PC-9 (cell line): ENCODE data around the gene MOBP. TPM values are rescaled to one million over a fixed set of nuclear protein-coding genes. Genes with fewer than 3 reads are reported as not detected.

ENCODE experiments used
- BruUV-seq: library from RNA; stranded (reverse); fragments of 400-500 nt; replicated peaks from 2 replicates; lab custom pipeline; 2021; lab: Mats Ljungman, UMichigan
- CTCF ChIA-PET: fragments of 300-600 bp; sonication (Branson Sonifier 250); formaldehyde crosslinking; loops from one replicate; lab custom pipeline; 2022; ENCODE audit warnings: antibody characterized with exemption; lab: Charles Lee
- POLR2A ChIA-PET: fragments of 300-600 bp; sonication (Branson Sonifier 250); formaldehyde crosslinking; loops from one replicate; lab custom pipeline; 2022; ENCODE audit warnings: antibody characterized with exemption; ENCODE audit not compliant: unreplicated experiment; lab: Charles Lee
- DNase-seq, 2 experiments: peaks; one replicate each; pipeline versions ENCODE4 v3.0.0 to v3.0.0-alpha.2; 2015 to 2022; ENCODE audit warnings: mixed read lengths in 1 of 2
- H2AFZ ChIP-seq: fragments of 200-600 bp; sonication (generic); 2 replicates; pipeline ENCODE4 v1.8.1; 2017; ENCODE audit warnings: antibody characterized with exemption
- H3F3A ChIP-seq: fragments of 200-600 bp; sonication (generic); 2 replicates; pipeline ENCODE4 v1.8.1; 2017; ENCODE audit warnings: antibody characterized with exemption, mild to moderate bottlenecking, low read depth; ENCODE audit not compliant: insufficient read depth
- H3K27ac ChIP-seq: fragments of 200-600 bp; sonication (generic); 2 replicates; pipeline ENCODE4 v1.6.1; 2016; ENCODE audit warnings: mixed run types
- H3K27me3 ChIP-seq: fragments of 200-600 bp; sonication (generic); 2 replicates; pipeline ENCODE4 v1.6.1; 2016; ENCODE audit warnings: low read depth, mixed run types; ENCODE audit not compliant: insufficient read depth
- H3K36me3 ChIP-seq: fragments of 200-600 bp; sonication (generic); 2 replicates; pipeline ENCODE4 v1.6.1; 2016; ENCODE audit warnings: low read depth, mixed run types
- H3K4me1 ChIP-seq: fragments of 200-600 bp; sonication (generic); replicated peaks from 2 replicates; pipeline ENCODE4 v1.6.1; 2016; ENCODE audit warnings: mixed run types; ENCODE audit not compliant: insufficient read depth
- H3K4me2 ChIP-seq: fragments of 200-600 bp; sonication (generic); 2 replicates; pipeline ENCODE4 v1.6.1; 2017; ENCODE audit warnings: mixed run types
- H3K4me3 ChIP-seq: fragments of 200-600 bp; sonication (generic); 2 replicates; pipeline ENCODE4 v1.6.1; 2016; ENCODE audit warnings: mixed run types
- H3K79me2 ChIP-seq: fragments of 200-600 bp; sonication (generic); 2 replicates; pipeline ENCODE4 v1.6.1; 2017; ENCODE audit warnings: low read depth, mixed run types
- H3K9me2 ChIP-seq: fragments of 200-600 bp; sonication (generic); 2 replicates; pipeline ENCODE4 v1.8.1; 2017; ENCODE audit warnings: mild to moderate bottlenecking; ENCODE audit not compliant: insufficient read depth
- H3K9me3 ChIP-seq: fragments of 200-600 bp; sonication (generic); 2 replicates; pipeline ENCODE4 v1.8.1; 2016; ENCODE audit warnings: low read depth; ENCODE audit not compliant: insufficient read depth
- H4K20me1 ChIP-seq: fragments of 200-600 bp; sonication (generic); 2 replicates; pipeline ENCODE4 v1.8.1; 2017; ENCODE audit not compliant: insufficient read depth
- EZH2 ChIP-seq: fragments of 200-600 bp; sonication (generic); IDR thresholded peaks from 2 replicates; pipeline ENCODE4 v1.8.0; 2017; ENCODE audit warnings: antibody characterized with exemption, low read depth
- intact Hi-C: fragments of 100-400 bp; cut with micrococcal nuclease; formaldehyde crosslinking; loops from one replicate; pipeline ENCODE4 v1.10.0; 2022; ENCODE audit not compliant: unreplicated experiment
- total RNA-seq: library from RNA; stranded (reverse); gene quantifications from 2 replicates; pipeline ENCODE4 v1.2.3, GENCODE V29; 2021
- TF ChIP-seq, protein P1 (sequence below): fragments of 200-600 bp; sonication (generic); conservative IDR thresholded peaks from 2 replicates; pipeline ENCODE4 v1.6.1; 2017; ENCODE audit warnings: mixed run types, antibody characterized with exemption, mild to moderate bottlenecking, moderate library complexity

MOBP gene
- total RNA-seq, 1 experiment from 2014 or later = not detected

DNA sequence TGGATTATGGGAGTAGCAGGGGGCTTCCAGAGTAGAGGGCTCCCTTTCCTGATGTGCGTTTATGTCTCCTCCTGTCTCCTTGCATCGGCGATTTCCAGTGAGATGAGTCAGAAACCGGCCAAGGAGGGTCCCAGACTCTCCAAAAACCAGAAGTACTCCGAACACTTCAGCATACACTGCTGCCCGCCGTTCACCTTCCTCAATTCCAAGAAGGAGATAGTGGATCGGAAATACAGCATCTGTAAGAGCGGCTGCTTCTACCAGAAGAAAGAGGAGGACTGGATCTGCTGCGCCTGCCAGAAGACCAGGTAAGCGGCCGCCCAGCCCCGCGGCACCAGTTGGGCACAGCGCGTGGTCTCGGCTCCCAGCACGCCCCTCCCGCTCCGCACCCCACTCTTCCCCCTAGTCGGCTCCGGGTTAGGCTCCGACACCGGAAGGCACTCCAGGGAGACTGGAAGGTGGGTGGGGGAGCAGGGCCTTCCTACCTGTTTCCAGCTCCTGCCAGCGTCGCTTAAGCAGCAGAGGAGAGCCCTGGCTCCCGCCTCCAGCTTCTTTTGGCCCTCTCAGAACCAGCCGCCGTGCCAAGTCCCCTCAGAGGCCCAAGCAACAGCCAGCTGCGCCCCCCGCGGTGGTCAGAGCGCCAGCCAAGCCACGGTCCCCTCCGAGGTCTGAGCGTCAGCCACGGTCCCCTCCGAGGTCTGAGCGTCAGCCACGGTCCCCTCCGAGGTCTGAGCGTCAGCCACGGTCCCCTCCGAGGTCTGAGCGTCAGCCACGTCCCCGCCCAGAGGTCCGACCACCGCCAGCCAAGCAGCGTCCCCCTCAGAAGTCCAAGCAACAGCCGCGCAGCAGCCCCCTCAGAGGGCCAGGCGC is 34.7 kb downstream of the MOBP start:
- Histone ChIP-seq H2AFZ (no peak overlapping the region), H3K9me3 (no peaks in the 10 kb centered on the region), H3K36me3 (no peaks in the 10 kb centered on the region), H3K4me3 (no peak overlapping the region), H3K79me2 (no peaks in the 10 kb centered on the region), H3K4me2 (no peak overlapping the region), H4K20me1 (no peaks in the 10 kb centered on the region), H3K27me3 (peaks cover 29% of the 10 kb centered on the region), H3F3A (no peaks in the 10 kb centered on the region), H3K4me1 (no peaks in the 10 kb centered on the region), H3K27ac (no peak overlapping the region), H3K9me2 (no peaks in the 10 kb centered on the region)
- intact Hi-C loops = no loop called here
- CTCF ChIA-PET = no interaction called here
- DNase-seq = no peak
- POLR2A ChIA-PET = no interaction called here
- BruUV-seq = no TSS peak
- TF ChIP-seq EZH2 = no peak; the same call in 1 of the 2 replicates
- TF ChIP-seq, protein P1, sequence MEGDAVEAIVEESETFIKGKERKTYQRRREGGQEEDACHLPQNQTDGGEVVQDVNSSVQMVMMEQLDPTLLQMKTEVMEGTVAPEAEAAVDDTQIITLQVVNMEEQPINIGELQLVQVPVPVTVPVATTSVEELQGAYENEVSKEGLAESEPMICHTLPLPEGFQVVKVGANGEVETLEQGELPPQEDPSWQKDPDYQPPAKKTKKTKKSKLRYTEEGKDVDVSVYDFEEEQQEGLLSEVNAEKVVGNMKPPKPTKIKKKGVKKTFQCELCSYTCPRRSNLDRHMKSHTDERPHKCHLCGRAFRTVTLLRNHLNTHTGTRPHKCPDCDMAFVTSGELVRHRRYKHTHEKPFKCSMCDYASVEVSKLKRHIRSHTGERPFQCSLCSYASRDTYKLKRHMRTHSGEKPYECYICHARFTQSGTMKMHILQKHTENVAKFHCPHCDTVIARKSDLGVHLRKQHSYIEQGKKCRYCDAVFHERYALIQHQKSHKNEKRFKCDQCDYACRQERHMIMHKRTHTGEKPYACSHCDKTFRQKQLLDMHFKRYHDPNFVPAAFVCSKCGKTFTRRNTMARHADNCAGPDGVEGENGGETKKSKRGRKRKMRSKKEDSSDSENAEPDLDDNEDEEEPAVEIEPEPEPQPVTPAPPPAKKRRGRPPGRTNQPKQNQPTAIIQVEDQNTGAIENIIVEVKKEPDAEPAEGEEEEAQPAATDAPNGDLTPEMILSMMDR = no peak

DNA sequence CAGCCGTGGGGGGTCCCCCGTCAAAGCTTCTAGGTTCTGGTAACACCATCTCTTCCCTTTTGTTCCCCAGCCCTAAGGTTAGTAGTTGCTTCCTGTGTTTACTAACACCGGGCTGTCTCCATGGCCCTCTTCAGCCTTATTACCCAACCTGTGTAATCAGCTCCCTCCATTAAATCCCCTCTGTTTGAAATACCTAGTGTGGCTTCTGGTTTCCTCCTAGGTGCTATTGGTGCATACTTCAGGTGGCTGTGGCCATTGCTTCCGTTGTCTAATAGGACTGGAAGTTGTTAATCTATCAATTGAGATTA is 35.3 kb downstream of the MOBP start:
- no peaks in the 10 kb centered on the region for H4K20me1 ChIP-seq
- no peaks in the 10 kb centered on the region for H3F3A ChIP-seq
- no peaks in the 10 kb centered on the region for H3K4me1 ChIP-seq
- H2AFZ ChIP-seq = no peak overlapping the region
- H3K36me3 ChIP-seq = no peaks in the 10 kb centered on the region
- CTCF ChIA-PET = no interaction called here
- DNase-seq = no peak
- no peaks in the 10 kb centered on the region for H3K9me2 ChIP-seq
- POLR2A ChIA-PET = no interaction called here
- no peak overlapping the region for H3K4me3 ChIP-seq
- TF ChIP-seq EZH2 = no peak
- TF ChIP-seq, protein P1 = no peak
- H3K27ac ChIP-seq = no peak overlapping the region
- H3K79me2 ChIP-seq = no peaks in the 10 kb centered on the region
- H3K27me3 ChIP-seq = peaks cover 28% of the 10 kb centered on the region
- no peak overlapping the region for H3K4me2 ChIP-seq
- no peaks in the 10 kb centered on the region for H3K9me3 ChIP-seq
- no TSS peak for BruUV-seq
- intact Hi-C loops = no loop called here

DNA sequence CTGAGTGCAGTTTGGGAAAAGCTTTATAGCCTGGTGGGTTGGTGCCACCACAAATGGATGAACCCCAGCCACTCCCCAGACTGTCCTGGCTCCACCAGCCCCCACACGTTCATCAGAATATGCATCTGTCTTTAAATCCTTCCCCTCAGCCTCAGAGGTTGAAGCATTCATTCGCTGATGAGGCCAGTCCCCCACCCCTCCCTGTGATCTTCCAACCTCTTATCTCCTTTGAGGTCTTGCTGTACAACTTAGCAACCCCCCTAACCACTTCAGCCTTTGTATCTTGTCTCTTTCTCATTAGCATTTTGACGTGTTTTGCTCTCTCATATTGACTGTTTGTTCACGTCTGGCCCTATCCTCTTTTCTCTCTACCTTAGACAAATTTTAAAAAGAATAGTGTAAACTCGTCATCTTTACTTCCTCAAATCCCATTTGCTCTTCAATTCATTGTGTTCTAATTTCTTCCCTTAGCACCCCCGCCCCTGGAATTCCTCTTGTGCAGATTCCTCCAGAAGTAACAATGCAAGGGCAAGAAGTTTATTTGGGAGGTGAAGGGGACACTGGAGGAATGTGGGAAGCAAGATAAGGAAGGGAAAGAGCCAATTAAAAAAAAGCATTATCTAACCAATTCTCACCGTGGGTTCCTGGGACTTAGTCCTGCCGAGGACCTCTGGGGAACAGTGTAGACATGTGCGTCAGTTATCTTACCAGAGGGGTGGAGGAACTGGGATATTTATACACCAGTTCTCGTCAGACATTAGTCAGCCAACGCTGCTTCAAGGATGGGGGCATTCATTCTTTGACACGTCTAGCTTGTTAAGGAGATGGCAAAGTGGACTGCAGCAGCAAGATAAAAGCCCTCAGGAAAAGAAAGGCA is 38.6 kb downstream of the MOBP start:
- Histone ChIP-seq H3K4me2 (no peak overlapping the region), H3K9me3 (no peaks in the 10 kb centered on the region), H3K4me3 (no peak overlapping the region), H3K27me3 (peaks cover 19% of the 10 kb centered on the region), H3K4me1 (no peaks in the 10 kb centered on the region), H2AFZ (no peak overlapping the region), H3K27ac (no peak overlapping the region), H3K9me2 (no peaks in the 10 kb centered on the region), H4K20me1 (no peaks in the 10 kb centered on the region), H3K79me2 (no peaks in the 10 kb centered on the region), H3F3A (no peaks in the 10 kb centered on the region), H3K36me3 (no peaks in the 10 kb centered on the region)
- ChIA-PET CTCF (no interaction called here), POLR2A (no interaction called here)
- DNase-seq = no peak
- no peak for TF ChIP-seq EZH2
- TF ChIP-seq, protein P1 = no peak
- intact Hi-C loops = no loop called here
- BruUV-seq = no TSS peak
